GM18498 (cell line): ENCODE data around the gene LGALS1.
A peak's percentile ranks its signal among the peaks of the same experiment; 100 is the strongest.
"Not testable (repeated sequence)": the region's sequence is repeated elsewhere in the genome, so short reads cannot be mapped to it uniquely, and the experiment has no call there.

Experiments used
- ATAC-seq: cut with Tn5 transposase; IDR thresholded peaks from one replicate; pipeline ENCODE4 v1.9.1; 2021; ENCODE audit warnings: mild to moderate bottlenecking, moderate library complexity; ENCODE audit not compliant: unreplicated experiment

Gene LGALS1

GRCh38 chr22:37686002-37686982 lies 10.9 kb downstream of the LGALS1 start, which contains the start of gene NOL12:
NOL12 (plus strand) TSS chr22:37686343; CDS start chr22:37686393, 50 bp downstream.
- ATAC-seq, result peak; percentile 77

- ATAC-seq, result no peak
These were observed 15.0 kb downstream of the LGALS1 start for GRCh38 chr22:37690407-37690806.

- ATAC-seq, result no peak
These were observed 15.6 kb downstream of the LGALS1 start for GRCh38 chr22:37690901-37691504.

- ATAC-seq, result no peak
These were observed 17.3 kb downstream of the LGALS1 start for GRCh38 chr22:37692627-37693285.

- ATAC-seq, result not testable (repeated sequence)
These were observed 18.7 kb downstream of the LGALS1 start for GRCh38 chr22:37694131-37694530.

- not testable (repeated sequence) for ATAC-seq
These were observed 20.8 kb downstream of the LGALS1 start for GRCh38 chr22:37696260-37696656.

- ATAC-seq, result peak; percentile 82
These were observed 21.5 kb downstream of the LGALS1 start, which contains the start of gene TRIOBP for GRCh38 chr22:37696657-37697537. TRIOBP (plus strand) TSS chr22:37697048; CDS start chr22:37701366, 4,318 bp downstream.

GRCh38 chr22:37697538-37697835 lies 22.1 kb downstream of the LGALS1 start:
- no peak for ATAC-seq

- ATAC-seq, result no peak
These were observed 25.8 kb downstream of the LGALS1 start for GRCh38 chr22:37701141-37701786.

- ATAC-seq, result no peak
These were observed 28.5 kb downstream of the LGALS1 start for GRCh38 chr22:37703906-37704305.

- no peak for ATAC-seq
These were observed 29.2 kb downstream of the LGALS1 start for GRCh38 chr22:37704645-37705044.

- ATAC-seq, result no peak
These were observed 29.8 kb downstream of the LGALS1 start for GRCh38 chr22:37705205-37705604.

GRCh38 chr22:37708580-37709444 lies 33.4 kb downstream of the LGALS1 start:
- ATAC-seq, result no peak

GRCh38 chr22:37709445-37709765 lies 34.0 kb downstream of the LGALS1 start:
- no peak for ATAC-seq

- ATAC-seq, result no peak
These were observed 35.2 kb downstream of the LGALS1 start for GRCh38 chr22:37710675-37711074.

- ATAC-seq, result no peak
These were observed 36.1 kb downstream of the LGALS1 start for GRCh38 chr22:37711490-37711889.

GRCh38 chr22:37713761-37714160 lies 38.3 kb downstream of the LGALS1 start:
- ATAC-seq, result no peak

GRCh38 chr22:37714634-37715033 lies 39.2 kb downstream of the LGALS1 start:
- ATAC-seq, result no peak

- no peak for ATAC-seq
These were observed 40.3 kb downstream of the LGALS1 start for GRCh38 chr22:37715760-37716159.
